Peyer's patch (tissue), 4 donors: ENCODE measurements around the gene BPTF. TPM values are rescaled to one million over a fixed set of nuclear protein-coding genes. Genes with fewer than 3 reads are reported as not detected.
"Not testable (repeated sequence)": the region's sequence is repeated elsewhere in the genome, so short reads cannot be mapped to it uniquely, and the experiment has no call there.

ENCODE experiments used
- DNase-seq, 3 donors: peaks; one replicate each; pipeline ENCODE4 v3.0.0-alpha.2; 2017 to 2019
- H3K27ac ChIP-seq, 4 donors: fragments of 200-600 bp; sonication (generic); one replicate each; pipeline ENCODE4 v1.5.1; 2016 to 2019
- H3K27me3 ChIP-seq, 2 donors: fragments of 200-600 bp; sonication (generic); one replicate each; pipeline ENCODE4 v1.5.1; 2019
- H3K36me3 ChIP-seq, 3 donors: fragments of 200-600 bp; sonication (generic); one replicate each; pipeline ENCODE4 v1.5.1; 2016 to 2019
- H3K4me1 ChIP-seq, 4 donors: fragments of 200-600 bp; sonication (generic); one replicate each; pipeline ENCODE4 v1.5.1; 2016 to 2019
- H3K4me3 ChIP-seq, 4 donors: fragments of 200-600 bp; sonication (generic); 1 replicate in 3 of 4; 2 replicates in 1 of 4; pipeline ENCODE4 v1.5.1; 2016 to 2019; ENCODE audit warnings: mild to moderate bottlenecking in 1 of 4
- H3K9me3 ChIP-seq, 4 donors: fragments of 200-600 bp; sonication (generic); one replicate each; pipeline ENCODE4 v1.5.1; 2016 to 2019; ENCODE audit warnings: mild to moderate bottlenecking in 1 of 4
- CTCF ChIP-seq, 6 experiments: fragments of 450-650 bp in 4 of 6; fragments of 200-600 bp in 2 of 6; sonication (generic) in 1 of 6; IDR thresholded peaks; one replicate each; pipeline ENCODE4 v1.5.1; 2017 to 2019; ENCODE audit warnings: antibody characterized with exemption in 6 of 6, mild to moderate bottlenecking in 3 of 6, moderate library complexity in 1 of 6
- POLR2A ChIP-seq, 2 donors: fragments of 450-650 bp; IDR thresholded peaks; one replicate each; pipeline ENCODE4 v1.5.1; 2017; ENCODE audit warnings: antibody characterized with exemption in 2 of 2, mild to moderate bottlenecking in 2 of 2, moderate library complexity in 2 of 2
- total RNA-seq, 4 donors: library from RNA; depleted of rRNA; stranded (reverse); fragments of >200 nt; gene quantifications; one replicate each; pipeline ENCODE4 v1.1.0, GENCODE V29; 2016

Gene BPTF
- total RNA-seq, 4 donors from 2014 or later: 70.2 to 305 (median 109) TPM

- DNase-seq: no peak
- Histone ChIP-seq H3K27me3 (no peaks in the 10 kb centered on the region), H3K36me3 (no peaks in the 10 kb centered on the region), H3K27ac (no peak overlapping the region), H3K4me3 (no peak overlapping the region), H3K4me1 (peaks cover 0 to 5% (median 0%) of the 10 kb centered on the region in 4 donors), H3K9me3 (no peaks in the 10 kb centered on the region)
- no peak for TF ChIP-seq POLR2A (IDR thresholded peaks at IDR 0.05)
- no peak for TF ChIP-seq CTCF (IDR thresholded peaks at IDR 0.05)
Measured at GRCh38 chr17:67837965-67838364, 12.7 kb downstream of the BPTF start.

- no peaks in the 10 kb centered on the region for H3K27me3 ChIP-seq
Measured at GRCh38 chr17:67838538-67838937, 13.2 kb downstream of the BPTF start.

GRCh38 chr17:67841992-67842391 lies 16.7 kb downstream of the BPTF start:
- Histone ChIP-seq H3K27me3 (no peaks in the 10 kb centered on the region), H3K4me3 (no peak overlapping the region), H3K36me3 (no peaks in the 10 kb centered on the region), H3K9me3 (no peaks in the 10 kb centered on the region), H3K4me1 (peaks cover 0 to 2% (median 0%) of the 10 kb centered on the region in 4 donors), H3K27ac (no peak overlapping the region)
- DNase-seq: no peak
- TF ChIP-seq POLR2A (IDR thresholded peaks at IDR 0.05): no peak
- no peak for TF ChIP-seq CTCF (IDR thresholded peaks at IDR 0.05)

More at GRCh38 chr17:67838538-67838937, 13.2 kb downstream of the BPTF start:
- Histone ChIP-seq H3K4me1 (peaks cover 0 to 5% (median 0%) of the 10 kb centered on the region in 4 donors), H3K36me3 (no peaks in the 10 kb centered on the region), H3K4me3 (no peak overlapping the region), H3K27ac (no peak overlapping the region), H3K9me3 (no peaks in the 10 kb centered on the region)
- no peak for DNase-seq
- TF ChIP-seq POLR2A (IDR thresholded peaks at IDR 0.05) (no peak), CTCF (IDR thresholded peaks at IDR 0.05) (no peak)

- no peak overlapping the region for H3K27ac ChIP-seq
- H3K9me3 ChIP-seq: no peaks in the 10 kb centered on the region
- no peak for DNase-seq
- TF ChIP-seq CTCF (IDR thresholded peaks at IDR 0.05) (no peak), POLR2A (IDR thresholded peaks at IDR 0.05) (no peak)
- peaks cover 0 to 7% (median 0%) of the 10 kb centered on the region in 4 donors for H3K4me1 ChIP-seq
- no peak overlapping the region for H3K4me3 ChIP-seq
- H3K36me3 ChIP-seq: no peaks in the 10 kb centered on the region
- H3K27me3 ChIP-seq: no peaks in the 10 kb centered on the region
Measured at GRCh38 chr17:67842648-67843047, 17.3 kb downstream of the BPTF start.

GRCh38 chr17:67845374-67845773 lies 20.1 kb downstream of the BPTF start:
- Histone ChIP-seq H3K27ac (no peak overlapping the region), H3K4me3 (no peak overlapping the region), H3K4me1 (peaks cover 0 to 7% (median 0%) of the 10 kb centered on the region in 4 donors), H3K36me3 (no peaks in the 10 kb centered on the region), H3K9me3 (no peaks in the 10 kb centered on the region), H3K27me3 (no peaks in the 10 kb centered on the region)
- no peak for TF ChIP-seq CTCF (IDR thresholded peaks at IDR 0.05)
- no peak for TF ChIP-seq POLR2A (IDR thresholded peaks at IDR 0.05)
- no peak for DNase-seq

GRCh38 chr17:67848189-67848588 lies 22.9 kb downstream of the BPTF start:
- not testable (repeated sequence) for H3K4me1 ChIP-seq, DNase-seq, H3K4me3 ChIP-seq, H3K27me3 ChIP-seq, H3K9me3 ChIP-seq, H3K36me3 ChIP-seq, H3K27ac ChIP-seq

GRCh38 chr17:67848846-67849245 lies 23.5 kb downstream of the BPTF start:
- not testable (repeated sequence) for H3K36me3 ChIP-seq, H3K4me1 ChIP-seq, DNase-seq

More at GRCh38 chr17:67848846-67849245, 23.5 kb downstream of the BPTF start:
- not testable (repeated sequence) for H3K4me3 ChIP-seq, H3K9me3 ChIP-seq, H3K27ac ChIP-seq, H3K27me3 ChIP-seq
